GM12892 (cell line): ENCODE measurements around the gene DGKB.

Experiments used
- DNase-seq: peaks from one replicate; pipeline ENCODE4 v3.0.0; 2011; ENCODE audit not compliant: insufficient read length
- FAIRE-seq: peaks from 2 replicates; lab custom pipeline; 2011; peaks lifted over from hg19 to GRCh38; lab: Jason Lieb, UNC
- POLR2A ChIP-seq: IDR thresholded peaks from 2 replicates; pipeline ENCODE4 v1.6.1; 2011; ENCODE audit warnings: low read depth, low read length, control low read depth
- POLR2AphosphoS5 ChIP-seq: IDR thresholded peaks from 2 replicates; pipeline ENCODE4 v1.6.1; 2011; ENCODE audit warnings: low read depth, low read length, control low read depth
- TAF1 ChIP-seq: IDR thresholded peaks from 2 replicates; pipeline ENCODE4 v1.6.1; 2011; ENCODE audit warnings: low read depth, mild to moderate bottlenecking, control low read depth, low read length, borderline replicate concordance

Gene DGKB

GRCh38 chr7:14095233-14095950 lies 807.2 kb downstream of the DGKB start:
- TF ChIP-seq POLR2A (no peak), TAF1 (no peak), POLR2AphosphoS5 (no peak)
- DNase-seq = no peak
- FAIRE-seq = no peak
